HFF-Myc (cell line): Measurements from ENCODE around the gene ATP5F1A.

Source experiments
- DNase-seq: peaks from one replicate; pipeline ENCODE4 v3.0.0-alpha.2; 2011; ENCODE audit warnings: low read depth; ENCODE audit errors: extremely low read depth
- H3K4me3 ChIP-seq: replicated peaks from 2 replicates; pipeline ENCODE4 v1.5.1; 2011; ENCODE audit warnings: low read depth, mild to moderate bottlenecking, control low read depth, low read length
- CTCF ChIP-seq: IDR thresholded peaks from 2 replicates; pipeline ENCODE4 v1.5.1; 2012; ENCODE audit warnings: mild to moderate bottlenecking, low read depth, low read length, control low read depth; ENCODE audit errors: missing control alignments

The ATP5F1A gene

GRCh38 chr18:46068763-46069162, 29.3 kb downstream of the ATP5F1A start:
- DNase-seq, result no peak
- no peak for TF ChIP-seq CTCF
- no peak overlapping the region for H3K4me3 ChIP-seq

GRCh38 chr18:46067438-46068007, 30.6 kb downstream of the ATP5F1A start:
- no peak for TF ChIP-seq CTCF
- DNase-seq, result peak; percentile 57
- no peak overlapping the region for H3K4me3 ChIP-seq

GRCh38 chr18:46062781-46063180, 35.3 kb downstream of the ATP5F1A start:
- no peak for TF ChIP-seq CTCF
- no peak for DNase-seq
- no peak overlapping the region for H3K4me3 ChIP-seq

GRCh38 chr18:46061796-46062195, 36.3 kb downstream of the ATP5F1A start:
- DNase-seq, result no peak
- H3K4me3 ChIP-seq, result no peak overlapping the region
- TF ChIP-seq CTCF, result no peak

- TF ChIP-seq CTCF, result no peak
- no peak overlapping the region for H3K4me3 ChIP-seq
- DNase-seq, result no peak
Measured at GRCh38 chr18:46061387-46061786, 36.7 kb downstream of the ATP5F1A start.

- H3K4me3 ChIP-seq, result no peak overlapping the region
- no peak for DNase-seq
- no peak for TF ChIP-seq CTCF
Measured at GRCh38 chr18:46060359-46060841, 37.7 kb downstream of the ATP5F1A start.

GRCh38 chr18:46055838-46056230, 42.3 kb downstream of the ATP5F1A start:
- no peak for DNase-seq
- no peak overlapping the region for H3K4me3 ChIP-seq
- TF ChIP-seq CTCF, result no peak
